ENCODE results near the gene GPATCH4.
A peak's percentile ranks its signal among the peaks of the same experiment; 100 is the strongest.
"Not testable (repeated sequence)": the region's sequence is repeated elsewhere in the genome, so short reads cannot be mapped to it uniquely, and the experiment has no call there.

Gene GPATCH4

DNA sequence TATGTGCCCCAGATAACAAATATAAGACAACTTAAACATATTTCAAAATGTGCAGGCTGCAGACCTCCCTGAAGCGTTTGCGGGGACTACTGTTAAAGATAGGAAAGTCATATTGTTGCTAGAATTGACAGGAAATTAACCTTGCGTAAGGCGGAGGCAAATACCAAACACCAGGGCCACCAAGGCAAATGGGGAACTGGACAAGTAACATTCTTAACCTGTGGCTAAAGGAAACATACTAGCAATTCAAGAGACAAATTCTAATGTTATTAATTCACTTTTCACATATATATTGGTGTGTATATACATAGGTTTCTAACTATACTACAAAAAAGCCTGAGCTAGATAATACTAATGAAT is 24.8 kb upstream of the GPATCH4 start:
- DNase-seq, result no peak

DNA sequence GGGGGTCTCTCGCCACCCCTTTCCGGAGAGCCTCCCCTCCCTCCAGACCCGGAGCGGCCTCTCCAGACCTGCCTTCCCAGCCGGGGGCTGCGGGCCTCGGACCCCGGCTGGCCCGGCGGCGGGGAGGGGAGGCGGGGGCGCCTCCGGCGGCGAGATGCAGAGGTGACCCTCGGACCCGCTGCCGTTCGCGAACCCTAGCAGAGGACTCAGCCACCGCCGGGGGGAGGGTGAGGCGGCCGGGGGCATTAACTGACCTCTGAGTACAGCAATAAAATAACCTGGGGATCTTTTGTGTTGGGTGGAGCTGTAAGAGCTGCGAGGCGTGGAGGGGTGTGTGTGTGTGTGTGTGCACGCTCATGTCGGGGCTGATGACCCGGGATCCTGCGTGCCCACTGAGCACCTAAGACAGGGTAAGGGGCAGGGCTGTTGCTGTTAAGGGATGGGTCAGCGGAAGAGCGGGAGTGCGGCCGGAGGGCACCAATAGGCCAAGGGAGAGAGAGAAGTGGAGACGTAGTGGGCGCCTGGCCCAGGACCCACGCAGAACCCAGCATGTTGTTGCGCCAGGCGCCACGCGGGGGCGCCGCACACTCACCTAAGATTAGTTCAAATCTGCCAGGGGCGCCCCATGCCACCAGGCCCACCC is 24.3 kb upstream of the GPATCH4 start:
- DNase-seq, result no peak

DNA sequence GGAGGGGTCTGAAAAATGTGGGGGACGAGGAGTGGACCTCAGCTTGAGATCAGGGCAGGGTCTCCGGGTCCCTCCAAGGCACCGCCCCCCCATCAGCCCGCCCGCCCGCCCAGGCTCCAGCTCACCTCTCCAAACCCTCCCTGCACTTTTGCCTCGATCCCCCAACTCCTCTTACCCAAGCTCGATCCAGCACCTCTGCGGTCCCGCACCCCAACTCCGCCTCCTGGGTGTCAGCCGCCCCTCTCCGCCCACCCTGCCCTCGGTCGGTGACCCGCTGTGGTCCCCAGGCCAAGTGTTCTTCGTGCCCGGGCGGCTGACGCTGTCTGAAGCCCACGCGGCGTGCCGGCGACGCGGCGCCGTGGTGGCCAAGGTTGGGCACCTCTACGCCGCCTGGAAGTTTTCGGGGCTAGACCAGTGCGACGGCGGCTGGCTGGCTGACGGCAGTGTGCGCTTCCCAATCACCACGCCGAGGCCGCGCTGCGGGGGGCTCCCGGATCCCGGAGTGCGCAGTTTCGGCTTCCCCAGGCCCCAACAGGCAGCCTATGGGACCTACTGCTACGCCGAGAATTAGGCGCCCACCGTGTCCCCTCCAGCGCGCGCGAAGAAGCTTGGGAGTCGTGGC is 23.6 kb upstream of the GPATCH4 start:
- DNase-seq, result no peak

DNA sequence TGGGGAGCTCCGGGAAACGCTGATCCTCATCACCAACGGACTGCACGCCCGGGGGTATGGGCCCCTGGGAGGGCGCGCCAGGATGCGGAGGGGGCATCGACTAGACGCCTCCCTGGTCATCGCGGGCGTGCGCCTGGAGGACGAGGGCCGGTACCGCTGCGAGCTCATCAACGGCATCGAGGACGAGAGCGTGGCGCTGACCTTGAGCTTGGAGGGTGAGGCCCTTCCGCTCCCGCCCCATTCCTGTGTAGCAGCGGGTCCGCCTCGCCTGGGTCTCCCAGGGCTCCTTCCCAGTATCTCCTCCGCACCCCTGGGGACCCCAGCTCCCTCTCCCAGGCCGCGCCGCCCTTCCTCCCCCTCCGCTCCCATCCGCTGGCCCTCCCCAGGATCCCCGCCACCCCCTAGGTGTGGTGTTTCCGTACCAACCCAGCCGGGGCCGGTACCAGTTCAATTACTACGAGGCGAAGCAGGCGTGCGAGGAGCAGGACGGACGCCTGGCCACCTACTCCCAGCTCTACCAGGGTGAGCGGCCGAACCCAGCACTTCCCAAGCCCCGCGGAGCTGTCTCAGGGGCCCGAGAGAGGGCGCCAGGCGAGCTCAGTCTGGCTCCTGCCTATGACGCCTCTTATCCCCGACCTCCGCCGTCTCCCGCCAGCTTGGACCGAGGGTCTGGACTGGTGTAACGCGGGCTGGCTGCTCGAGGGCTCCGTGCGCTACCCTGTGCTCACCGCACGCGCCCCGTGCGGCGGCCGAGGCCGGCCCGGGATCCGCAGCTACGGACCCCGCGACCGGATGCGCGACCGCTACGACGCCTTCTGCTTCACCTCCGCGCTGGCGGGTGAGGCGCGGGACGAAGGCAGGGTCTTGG is 22.9 kb upstream of the GPATCH4 start:
- DNase-seq, result no peak

DNA sequence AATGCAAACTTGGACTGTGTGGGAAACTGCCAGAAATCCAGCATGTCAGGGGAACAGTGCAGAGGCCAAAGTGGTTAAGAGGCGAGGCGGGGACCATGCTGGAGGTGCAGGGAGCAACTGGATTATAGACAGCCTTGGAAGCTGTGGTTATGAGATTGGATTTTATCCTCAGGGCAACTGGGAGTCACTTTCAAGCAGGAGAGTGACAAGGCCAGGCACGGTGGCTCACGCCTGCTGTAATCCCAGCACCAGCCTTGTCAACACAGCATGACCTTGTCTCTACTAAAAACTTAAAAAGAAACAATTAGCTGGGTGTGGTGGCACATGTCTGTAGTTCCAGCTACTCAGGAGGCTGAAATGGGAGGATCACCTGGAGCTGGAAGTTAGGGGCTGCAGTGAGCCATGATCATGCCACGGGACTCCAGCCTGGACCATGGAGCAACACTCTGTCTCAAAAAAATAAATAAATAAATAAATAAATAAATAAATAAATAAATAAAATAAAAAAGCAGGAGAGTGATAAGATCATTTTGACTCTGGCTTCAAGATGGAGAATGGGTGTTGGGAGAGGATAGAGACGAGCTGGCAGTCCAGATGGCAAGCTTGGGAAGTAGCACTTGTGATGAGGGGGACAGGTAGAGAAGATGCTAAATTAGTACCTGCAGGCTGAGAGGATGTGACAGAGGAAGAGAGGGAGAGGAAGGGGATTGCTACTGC is 21.5 kb upstream of the GPATCH4 start:
- no peak for DNase-seq

DNA sequence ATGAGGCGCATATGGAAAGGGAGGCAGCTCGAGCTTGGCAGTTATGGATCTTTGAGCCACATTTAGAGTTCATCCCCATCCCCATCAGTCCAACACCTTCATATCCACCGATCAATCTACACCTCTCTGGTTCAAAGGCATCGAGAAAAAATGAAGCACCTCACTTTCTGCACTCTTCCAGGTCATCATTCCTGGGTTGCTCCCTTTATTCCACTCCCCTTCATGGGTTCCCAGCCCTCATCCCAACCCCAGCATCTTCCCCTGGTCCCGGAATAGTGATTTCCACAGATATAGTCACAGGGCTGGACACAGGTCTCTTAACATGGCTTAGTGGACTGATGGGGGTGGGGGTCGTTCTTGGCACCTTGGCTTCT is 18.3 kb upstream of the GPATCH4 start:
- no peak for DNase-seq

DNA sequence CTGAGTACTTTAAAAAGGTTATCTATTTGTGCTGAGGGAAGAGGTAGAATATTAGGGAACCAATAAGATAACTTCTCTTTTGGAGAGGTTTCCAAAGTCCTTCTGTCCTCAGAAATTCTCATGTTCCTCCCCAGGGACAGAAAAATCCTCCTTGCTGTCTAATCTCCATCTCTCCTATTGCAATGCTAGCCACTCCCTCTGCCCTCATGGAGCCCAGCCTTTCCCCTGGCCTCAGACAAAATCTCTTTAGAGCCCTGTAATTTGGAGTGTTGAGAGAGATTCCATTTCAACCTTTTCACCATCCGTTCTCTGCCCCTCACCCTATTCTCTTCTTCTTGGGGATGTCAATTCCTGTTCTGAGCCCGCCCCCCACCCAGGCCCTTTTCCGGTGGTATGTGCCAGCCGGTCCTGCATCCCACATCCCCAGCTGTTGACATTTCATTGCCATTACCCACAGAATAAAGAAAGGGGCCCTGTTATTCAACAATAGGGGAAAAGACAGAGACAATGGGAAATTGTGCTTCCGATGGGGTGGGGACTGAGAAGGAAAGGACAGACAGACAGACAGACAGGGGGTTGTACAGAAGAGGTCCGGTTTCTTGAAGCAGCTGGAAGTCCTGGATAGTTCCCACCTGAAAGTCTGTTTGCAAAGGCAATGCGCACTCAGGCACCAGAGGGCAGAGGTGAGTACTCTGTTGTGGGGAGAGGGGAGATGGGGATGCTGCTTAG is 17.7 kb upstream of the GPATCH4 start, which contains the start of gene HAPLN2:
HAPLN2 (plus strand) TSS at position 563 of the 729 bp plus-strand sequence. CDS start 4,076 bp downstream, outside the sequence.
- DNase-seq, result no peak

DNA sequence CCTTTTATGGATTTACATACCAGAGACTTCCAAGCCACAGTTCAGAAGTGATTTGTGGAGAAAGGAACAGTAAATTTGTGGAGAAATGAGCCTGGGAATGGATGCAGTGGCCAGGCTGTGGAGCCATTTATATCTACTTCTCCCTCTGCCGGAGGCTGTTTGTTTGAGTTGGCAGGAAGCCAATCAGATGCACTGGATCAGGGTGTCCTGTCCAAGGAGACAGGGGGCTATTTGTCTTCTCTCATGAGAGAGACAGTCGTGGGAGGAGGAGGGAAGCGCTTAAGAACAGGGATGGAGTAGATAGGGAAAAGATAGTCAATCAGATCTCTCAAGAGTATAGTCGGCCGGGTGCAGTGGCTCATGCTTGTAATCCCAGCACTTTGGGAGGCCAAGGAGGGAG is 15.2 kb upstream of the GPATCH4 start:
- no peak for DNase-seq

DNA sequence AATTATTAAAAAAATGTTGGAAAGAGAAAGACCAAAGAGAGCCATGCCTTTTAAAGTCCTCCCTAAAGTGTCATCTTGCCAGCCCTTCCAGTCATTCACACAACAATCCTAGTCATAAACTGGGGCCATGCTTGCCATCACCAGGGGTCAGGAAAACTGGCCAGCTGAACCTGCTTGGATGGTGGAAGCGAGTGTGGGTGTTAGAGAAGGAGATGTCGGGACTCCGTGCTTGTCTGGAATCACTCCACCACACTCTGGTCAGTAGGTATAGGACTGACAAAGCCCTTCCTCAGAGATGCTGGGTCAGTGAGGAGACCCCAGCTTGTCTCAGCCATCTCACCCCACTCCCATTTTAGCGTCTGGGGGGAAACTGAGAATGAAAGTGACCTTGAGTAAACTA is 14.7 kb upstream of the GPATCH4 start:
- DNase-seq, result no peak

DNA sequence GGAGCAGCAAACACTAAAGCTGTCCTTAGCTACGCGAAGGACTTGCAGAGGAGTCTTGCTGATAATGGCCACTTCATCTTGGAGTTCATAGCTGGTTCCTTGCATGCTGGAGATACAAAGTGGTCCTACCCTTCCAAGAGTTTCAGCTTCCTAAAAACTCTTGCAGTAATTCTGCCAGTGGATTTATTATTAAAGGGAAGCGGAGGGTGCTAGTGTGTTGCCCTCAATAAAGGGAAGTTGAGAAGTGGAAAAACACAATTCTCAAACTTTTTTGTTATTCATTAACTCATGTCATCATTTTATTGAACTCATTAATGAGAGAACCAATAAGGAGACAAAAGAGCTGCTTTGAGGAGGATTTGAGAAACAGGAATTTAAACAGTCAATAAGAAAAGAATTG is 11.4 kb upstream of the GPATCH4 start:
- no peak for DNase-seq

DNA sequence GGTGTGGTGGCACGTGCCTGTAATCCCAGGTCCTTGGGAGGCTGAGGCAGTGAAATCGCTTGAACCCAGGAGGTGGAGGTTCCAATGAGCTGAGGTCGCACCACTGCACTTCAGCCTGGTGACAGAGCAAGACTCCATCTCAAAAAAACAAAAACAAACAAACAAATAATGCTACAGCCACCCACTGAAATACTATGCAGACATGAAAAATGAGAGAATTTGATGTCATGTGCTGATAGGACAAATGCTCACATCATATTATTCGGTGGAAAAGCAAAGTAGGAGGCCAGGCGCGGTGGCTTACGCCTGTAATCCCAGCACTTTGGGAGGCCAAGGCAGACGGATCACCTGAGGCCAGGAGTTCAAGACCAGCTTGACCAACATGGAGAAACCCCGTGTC is 8.8 kb upstream of the GPATCH4 start:
- DNase-seq, result not testable (repeated sequence)

DNA sequence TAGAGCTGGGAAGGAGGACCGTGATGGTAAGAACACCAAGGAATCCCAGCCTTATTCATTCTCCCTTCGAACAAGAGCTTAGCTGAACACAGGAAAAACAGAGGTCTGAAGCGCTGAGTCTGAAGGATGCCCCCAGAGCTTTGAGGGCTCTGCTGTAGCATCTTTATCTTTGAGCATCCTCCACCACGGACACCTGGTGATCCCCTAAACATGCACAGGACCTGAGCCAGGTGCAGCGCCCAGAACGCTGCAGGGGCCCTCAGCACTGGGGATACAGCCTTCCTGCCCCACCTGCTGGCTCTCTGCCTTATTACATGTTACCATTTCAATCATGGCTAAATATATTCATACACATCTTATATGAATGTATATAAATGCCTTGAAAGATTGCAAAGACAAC is 7.7 kb upstream of the GPATCH4 start:
- no peak for DNase-seq

DNA sequence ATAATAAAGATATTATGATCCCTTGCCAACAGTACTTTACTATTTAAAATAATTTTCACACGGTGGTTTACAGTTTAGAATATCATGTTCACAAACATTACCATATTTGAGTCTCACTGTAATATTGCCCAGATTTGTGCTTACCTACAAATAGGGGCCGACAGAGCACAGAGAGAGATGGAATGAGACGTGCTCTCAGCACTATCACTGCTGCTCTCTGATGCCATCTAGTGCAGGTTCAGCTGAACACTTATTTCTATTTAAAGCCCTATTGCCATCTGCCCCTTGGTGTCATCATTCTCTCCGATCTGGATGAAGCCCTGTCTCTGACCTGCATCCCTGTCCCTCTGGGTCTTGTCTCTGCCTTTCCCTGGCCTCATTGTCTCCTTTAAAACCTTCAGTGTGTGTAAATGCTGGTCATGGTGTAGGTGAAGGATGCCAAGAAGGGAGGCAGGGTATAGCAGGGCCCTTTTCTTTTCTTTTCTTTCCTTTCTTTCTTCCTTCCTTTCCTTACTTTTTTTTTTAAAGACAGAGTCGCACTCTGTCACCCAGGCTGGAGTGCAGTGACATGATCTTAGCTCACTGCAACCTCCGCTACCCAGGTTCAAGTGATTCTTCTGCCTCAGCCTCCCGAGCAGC is 6.9 kb upstream of the GPATCH4 start:
- DNase-seq, result peak; percentile 41

DNA sequence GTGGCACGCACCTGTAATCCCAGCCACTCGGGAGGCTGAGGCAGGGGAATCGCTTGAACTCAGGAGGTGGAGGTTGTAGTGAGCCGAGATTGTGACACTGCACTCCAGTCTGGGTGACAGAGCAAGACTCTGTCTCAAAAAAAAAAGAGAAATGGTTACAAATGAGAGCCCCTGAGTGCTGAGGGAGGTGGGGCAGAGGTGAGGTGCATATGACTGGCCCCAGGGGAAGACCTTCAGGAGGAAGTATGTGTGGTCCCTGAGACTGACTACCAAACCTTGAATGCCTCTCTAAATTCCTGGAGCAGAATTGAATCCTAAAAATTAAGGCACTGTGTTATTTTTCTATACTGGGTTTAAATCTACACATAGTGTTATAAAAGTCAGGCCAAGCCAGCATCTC is 6.1 kb upstream of the GPATCH4 start:
- not testable (repeated sequence) for DNase-seq

DNA sequence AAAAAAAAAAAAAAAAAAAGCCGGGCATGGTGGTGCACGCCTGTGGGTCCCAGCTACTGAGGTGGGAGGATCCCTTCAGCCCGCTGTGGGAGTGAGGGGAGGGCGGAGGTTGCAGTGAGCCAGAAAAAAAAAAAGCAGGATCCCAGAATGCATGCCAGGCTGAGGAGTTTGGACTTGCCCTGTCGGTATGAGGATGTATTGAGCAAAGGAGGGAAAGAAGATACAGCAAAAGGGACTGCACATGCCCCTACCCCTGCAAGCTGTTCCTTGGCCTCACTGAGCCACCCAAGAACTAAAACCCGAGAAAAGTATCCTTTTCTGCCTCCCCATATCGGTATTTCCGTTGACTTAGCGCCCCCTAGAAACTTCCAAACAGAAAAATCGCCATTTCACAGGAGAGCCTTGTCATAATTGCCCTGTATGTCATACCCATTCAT is 1.3 kb upstream of the GPATCH4 start:
- DNase-seq, result no peak

DNA sequence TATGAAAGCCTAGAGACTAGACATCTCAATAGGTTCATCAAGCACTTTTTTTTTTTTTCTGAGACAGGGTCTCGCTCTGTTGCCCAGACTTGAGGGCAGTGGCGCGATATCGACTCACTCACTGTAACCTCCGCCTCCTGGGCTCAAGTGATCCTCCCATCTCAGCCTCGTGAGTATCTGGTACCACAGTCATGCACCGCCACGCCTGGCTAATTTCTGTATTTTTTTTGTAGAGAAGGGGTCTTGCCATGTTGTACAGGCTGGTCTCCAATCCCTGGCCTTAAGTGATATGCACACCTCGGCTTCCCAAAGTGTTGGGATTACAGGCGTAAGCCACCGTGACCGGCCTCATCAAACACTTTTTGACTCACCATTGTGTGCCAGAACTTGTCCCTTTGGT is 613 bp upstream of the GPATCH4 start:
- no peak for DNase-seq

DNA sequence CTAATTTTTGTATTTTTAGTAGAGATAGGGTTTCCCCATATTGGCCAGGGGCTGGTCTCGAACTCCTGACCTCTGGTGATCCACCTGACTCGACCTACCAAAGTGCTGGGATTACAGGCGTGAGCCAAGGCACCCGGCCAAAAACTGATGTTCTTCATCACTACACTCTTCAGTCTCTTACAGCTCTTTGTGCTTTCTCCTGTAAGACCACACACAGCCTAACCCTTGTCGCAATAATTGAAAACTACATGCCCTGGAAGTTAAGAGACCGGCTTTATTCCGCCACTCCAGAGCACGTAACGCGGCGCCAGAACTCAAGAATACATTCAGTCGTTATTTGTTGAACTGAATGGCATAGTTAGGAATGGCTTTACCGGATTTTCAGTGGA is 552 bp downstream of the GPATCH4 start:
- DNase-seq, result no peak

DNA sequence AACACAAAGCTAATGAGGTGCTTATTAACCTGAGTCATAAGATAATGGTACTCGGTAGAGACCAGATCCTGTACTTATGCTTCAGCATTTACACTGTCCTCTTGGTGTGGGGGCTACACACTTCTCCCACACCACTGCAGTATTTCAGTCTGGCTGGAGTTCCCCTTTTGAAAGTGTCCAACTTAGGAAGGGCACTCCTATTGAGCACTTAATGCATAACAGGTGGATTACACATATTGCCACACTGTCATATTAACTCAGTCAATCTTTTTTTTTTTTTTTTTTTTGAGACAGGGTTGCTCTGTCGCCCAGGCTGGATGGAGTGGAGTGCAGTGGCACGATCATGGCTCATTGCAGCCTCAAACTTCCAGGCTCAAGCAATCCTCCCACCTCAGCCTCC is 1.5 kb downstream of the GPATCH4 start:
- DNase-seq, result peak; percentile 73

DNA sequence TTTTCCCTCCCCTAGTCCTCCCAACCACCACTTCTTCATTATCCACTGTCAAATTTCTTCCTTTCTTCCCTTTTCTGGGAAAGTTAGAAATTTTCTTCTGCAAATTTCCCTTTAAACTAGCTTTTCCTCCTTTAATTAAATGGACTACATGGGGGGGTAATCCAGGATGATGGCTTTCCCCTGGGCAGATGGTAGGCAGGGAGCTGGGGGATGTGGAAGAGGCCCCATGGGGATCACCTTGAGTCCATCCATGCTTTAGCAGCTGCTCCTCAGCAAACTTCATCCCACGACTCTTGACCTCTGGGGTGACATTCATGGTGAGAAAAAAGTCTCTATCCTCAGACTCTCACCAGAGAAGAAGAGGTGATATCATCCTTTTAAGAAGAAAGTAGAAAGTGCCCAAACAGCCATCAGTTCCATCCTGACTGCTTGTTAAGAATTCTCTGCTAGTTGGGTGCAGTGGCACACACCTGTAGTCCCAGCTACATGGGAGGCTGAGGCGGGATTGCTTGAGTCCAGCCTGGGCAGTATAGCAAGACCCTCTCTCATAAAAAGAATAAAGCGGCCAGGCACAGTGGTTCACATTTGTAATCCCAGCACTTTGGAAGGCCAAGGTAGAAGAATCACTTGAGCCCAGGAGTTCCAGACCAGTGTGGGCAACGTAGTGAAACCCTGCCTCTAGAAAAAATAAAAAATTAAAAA is 2.4 kb downstream of the GPATCH4 start:
- no peak for DNase-seq

DNA sequence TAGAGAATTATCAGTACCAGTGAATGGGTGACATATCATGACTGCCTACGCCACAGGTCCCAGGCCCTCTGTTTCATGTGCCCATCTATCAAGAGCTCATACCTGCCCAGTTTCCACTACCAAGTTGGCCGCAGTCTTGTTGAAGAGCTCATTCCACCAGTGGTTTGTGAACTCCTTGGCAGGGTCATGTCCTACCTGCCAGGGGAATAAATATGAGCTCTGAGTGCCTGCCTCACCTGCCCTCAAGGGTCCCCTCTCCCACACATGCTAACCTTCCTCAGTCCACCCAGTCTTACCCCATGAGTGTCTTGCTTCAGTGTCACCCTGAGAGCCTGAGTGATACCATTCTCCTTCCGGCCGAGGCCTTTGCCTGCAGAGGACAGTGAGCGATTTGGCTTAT is 3.2 kb downstream of the GPATCH4 start:
- no peak for DNase-seq

DNA sequence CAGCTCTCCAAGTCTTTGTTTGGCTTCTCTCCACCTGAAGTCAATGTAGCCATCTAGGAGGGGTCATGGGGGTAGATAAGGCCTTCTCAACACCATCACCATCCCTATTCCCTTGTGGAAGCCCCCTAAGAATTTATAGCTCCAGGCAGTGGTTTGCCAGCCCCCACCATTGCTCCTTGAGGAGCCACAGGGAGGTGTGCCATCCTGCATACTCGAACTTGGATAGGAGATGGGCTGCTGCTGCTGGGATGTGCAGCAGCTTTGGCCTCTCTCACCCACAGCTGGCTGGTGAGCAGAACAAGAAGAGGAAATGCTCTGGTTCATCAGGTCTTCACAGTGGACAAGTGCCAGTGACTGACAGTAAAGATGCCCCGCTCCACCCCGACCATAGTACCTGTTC is 4.9 kb downstream of the GPATCH4 start:
- no peak for DNase-seq

DNA sequence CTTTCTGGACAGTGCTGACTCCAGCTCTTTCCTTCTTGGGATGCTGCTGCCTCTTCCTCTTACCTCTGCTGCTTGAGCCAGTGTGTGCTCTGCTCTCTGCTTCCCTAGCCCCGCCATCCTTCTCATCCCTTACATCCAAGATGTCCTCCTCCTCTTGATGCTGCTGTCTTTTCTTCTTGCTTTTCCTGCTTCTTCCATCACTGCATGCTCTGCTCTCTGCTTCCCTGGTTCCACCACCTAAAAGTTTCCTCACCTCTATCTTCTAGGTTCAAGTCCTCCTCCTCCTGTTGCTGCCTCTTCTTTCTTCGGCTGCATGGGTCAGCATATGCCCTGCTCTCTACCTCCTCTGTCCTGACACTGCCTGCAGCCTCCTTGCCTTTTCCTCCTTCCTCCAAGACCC is 6.3 kb downstream of the GPATCH4 start:
- no peak for DNase-seq

All from GF-D8 (cell line).